ENCODE data around the gene NCAM1.

The NCAM1 gene

DNA sequence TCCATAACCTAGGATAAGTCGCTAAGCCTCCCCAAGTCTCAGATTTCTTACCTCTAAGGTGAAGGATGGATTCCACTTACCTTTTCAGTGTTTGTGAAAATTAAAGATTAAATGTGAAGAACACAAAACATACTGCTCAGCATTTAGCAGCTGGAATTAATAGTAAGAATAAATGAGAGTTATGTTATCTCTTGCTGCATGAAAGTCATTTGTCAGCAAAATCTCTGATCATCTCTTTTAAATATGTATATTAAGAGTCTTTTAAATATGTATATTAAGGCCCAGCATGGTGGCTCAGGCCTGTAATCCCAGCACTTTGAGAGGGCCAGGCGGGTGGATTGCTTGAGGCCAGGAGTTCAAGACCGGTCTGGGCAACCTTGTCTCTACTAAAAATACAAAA lies 280.8 kb downstream of the NCAM1 start:
- no CpG with 5 or more reads among the region's 3 CpGs for WGBS (ENCODE audit: insufficient coverage)
- no peaks in the 10 kb centered on the region for H3K36me3 ChIP-seq (ENCODE audit: control insufficient read depth in 4 of 4, insufficient read depth in 4 of 4, low read length in 3 of 4)
- no peaks in the 10 kb centered on the region for H3K9me3 ChIP-seq (ENCODE audit: control extremely low read depth in 1 of 5, control insufficient read depth in 4 of 5, insufficient read depth in 2 of 5, low read depth in 1 of 5, low read length in 4 of 5)
- no peak overlapping the region for H3K4me3 ChIP-seq (ENCODE audit: control insufficient read depth in 1 of 7, extremely low read depth in 1 of 7, insufficient read depth in 4 of 7, low read depth in 2 of 7, low read length in 6 of 7)
- peaks cover 0 to 9% (median 3%) of the 10 kb centered on the region in 4 experiments for H3K4me1 ChIP-seq (ENCODE audit: control extremely low read depth in 1 of 4, control insufficient read depth in 4 of 4, insufficient read depth in 4 of 4, low read length in 3 of 4)
- no peak for DNase-seq
- H3K27ac ChIP-seq (ENCODE audit: insufficient read depth in 1 of 2, low read depth in 1 of 2, low read length in 2 of 2, poor library complexity in 1 of 2, severe bottlenecking in 2 of 2), result no peak overlapping the region
- peaks cover 2 to 54% (median 21%) of the 10 kb centered on the region in 5 experiments for H3K27me3 ChIP-seq (replicated peaks in 2 of 5; ENCODE audit: control insufficient read depth in 4 of 5, insufficient read depth in 5 of 5, low read length in 4 of 5)
- POLR2A ChIA-PET, result no interaction called here
- CTCF ChIA-PET, result no interaction called here

DNA sequence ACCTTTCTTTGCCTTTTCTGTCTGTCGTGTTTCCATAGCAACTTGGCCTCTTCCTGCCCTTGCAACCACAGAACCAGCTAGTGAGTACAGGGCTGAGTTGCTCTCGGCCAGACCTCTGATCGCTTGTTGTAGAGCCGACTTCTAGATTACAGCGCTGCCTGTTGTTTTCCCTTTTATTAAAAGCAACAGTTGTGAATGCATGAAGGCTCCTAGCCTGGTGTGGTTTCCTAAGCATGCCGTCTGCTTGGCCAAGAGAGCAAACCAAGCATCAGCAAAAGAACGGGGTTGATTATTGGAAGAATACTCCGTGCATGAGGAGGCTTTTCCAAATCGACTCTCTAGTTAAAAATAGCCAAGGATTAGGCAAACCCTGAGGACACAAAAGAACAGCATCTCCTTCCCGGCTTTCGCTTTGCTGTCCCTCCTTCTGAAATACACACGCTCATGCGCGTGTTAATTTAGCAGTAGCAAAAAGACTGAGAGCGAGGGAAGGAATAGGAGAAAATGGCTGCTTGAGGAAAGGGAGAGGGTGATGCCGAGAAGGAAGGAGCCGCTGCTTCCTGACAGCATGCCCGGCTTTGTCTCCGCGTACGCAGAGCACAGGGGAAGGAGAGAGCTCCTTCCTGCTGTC lies 281.7 kb downstream of the NCAM1 start:
- Histone ChIP-seq H3K4me3 (ENCODE audit: control insufficient read depth in 1 of 7, extremely low read depth in 1 of 7, insufficient read depth in 4 of 7, low read depth in 2 of 7, low read length in 6 of 7) (peak overlapping the region in 4 of 7 experiments; percentile 50 to 74 (median 58)), H3K4me1 (ENCODE audit: control extremely low read depth in 1 of 4, control insufficient read depth in 4 of 4, insufficient read depth in 4 of 4, low read length in 3 of 4) (peaks cover 0 to 9% (median 3%) of the 10 kb centered on the region in 4 experiments), H3K27ac (ENCODE audit: insufficient read depth in 1 of 2, low read depth in 1 of 2, low read length in 2 of 2, poor library complexity in 1 of 2, severe bottlenecking in 2 of 2) (no peak overlapping the region), H3K36me3 (ENCODE audit: control insufficient read depth in 4 of 4, insufficient read depth in 4 of 4, low read length in 3 of 4) (no peaks in the 10 kb centered on the region), H3K9me3 (ENCODE audit: control extremely low read depth in 1 of 5, control insufficient read depth in 4 of 5, insufficient read depth in 2 of 5, low read depth in 1 of 5, low read length in 4 of 5) (no peaks in the 10 kb centered on the region), H3K27me3 (replicated peaks in 2 of 5; ENCODE audit: control insufficient read depth in 4 of 5, insufficient read depth in 5 of 5, low read length in 4 of 5) (peaks cover 2 to 61% (median 22%) of the 10 kb centered on the region in 5 experiments)
- peak; percentile 15 to 65 (median 52) for DNase-seq
- CTCF ChIA-PET, result no interaction called here
- 17% methylated on average over 17 of the region's 21 CpGs for WGBS (ENCODE audit: insufficient coverage)
- POLR2A ChIA-PET, result no interaction called here

DNA sequence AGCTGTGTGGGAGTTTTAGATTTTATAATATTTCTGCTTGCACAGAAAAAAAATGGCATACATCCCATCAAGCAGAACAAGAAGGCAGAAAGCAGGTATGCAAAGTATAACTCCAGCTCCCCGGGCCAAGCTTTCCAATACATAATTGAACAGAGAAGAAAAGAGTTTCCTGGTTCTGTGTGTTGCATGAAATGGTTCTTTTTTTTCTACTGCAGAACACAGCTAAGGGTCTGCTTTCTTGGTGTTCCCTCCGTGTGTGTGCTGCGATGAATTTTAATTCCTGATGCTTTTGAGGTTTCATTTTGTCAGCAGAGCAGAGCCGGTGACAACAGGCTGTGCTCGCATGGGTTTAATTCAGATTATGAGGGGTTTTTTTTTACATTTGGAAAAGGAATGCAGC lies 282.5 kb downstream of the NCAM1 start:
- H3K36me3 ChIP-seq (ENCODE audit: control insufficient read depth in 4 of 4, insufficient read depth in 4 of 4, low read length in 3 of 4), result no peaks in the 10 kb centered on the region
- 100% methylated on average over 2 of the region's 5 CpGs for WGBS (ENCODE audit: insufficient coverage)
- ChIA-PET CTCF (no interaction called here), POLR2A (no interaction called here)
- DNase-seq, result no peak
- no peak overlapping the region for H3K27ac ChIP-seq (ENCODE audit: insufficient read depth in 1 of 2, low read depth in 1 of 2, low read length in 2 of 2, poor library complexity in 1 of 2, severe bottlenecking in 2 of 2)
- peaks cover 2 to 55% (median 22%) of the 10 kb centered on the region in 5 experiments for H3K27me3 ChIP-seq (replicated peaks in 2 of 5; ENCODE audit: control insufficient read depth in 4 of 5, insufficient read depth in 5 of 5, low read length in 4 of 5)
- H3K4me3 ChIP-seq (ENCODE audit: control insufficient read depth in 1 of 7, extremely low read depth in 1 of 7, insufficient read depth in 4 of 7, low read depth in 2 of 7, low read length in 6 of 7), result no peak overlapping the region
- no peaks in the 10 kb centered on the region for H3K9me3 ChIP-seq (ENCODE audit: control extremely low read depth in 1 of 5, control insufficient read depth in 4 of 5, insufficient read depth in 2 of 5, low read depth in 1 of 5, low read length in 4 of 5)
- peaks cover 0 to 9% (median 3%) of the 10 kb centered on the region in 4 experiments for H3K4me1 ChIP-seq (ENCODE audit: control extremely low read depth in 1 of 4, control insufficient read depth in 4 of 4, insufficient read depth in 4 of 4, low read length in 3 of 4)

DNA sequence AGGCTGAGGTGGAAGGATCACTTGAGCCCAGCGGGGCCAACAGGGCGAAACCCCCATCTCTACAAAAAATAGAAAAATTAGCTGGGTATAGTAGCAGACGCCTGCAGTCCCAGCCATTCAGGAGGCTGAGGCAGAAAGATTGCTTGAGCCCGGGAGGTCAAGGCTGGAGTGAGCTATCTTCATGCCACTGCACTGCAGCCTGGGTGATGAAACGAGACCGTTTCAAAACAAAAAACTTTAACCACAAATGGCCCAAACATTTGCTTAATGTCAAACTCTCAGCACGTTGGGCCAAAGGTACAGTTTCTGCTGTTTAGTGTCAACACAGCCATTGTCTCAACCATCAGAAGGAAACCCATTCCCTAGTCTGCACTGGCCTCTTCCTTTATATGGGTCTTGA lies 284.0 kb downstream of the NCAM1 start:
- WGBS (ENCODE audit: insufficient coverage), result 89% methylated on average over 7 of the region's 7 CpGs
- no peak for DNase-seq
- Histone ChIP-seq H3K27me3 (replicated peaks in 2 of 5; ENCODE audit: control insufficient read depth in 4 of 5, insufficient read depth in 5 of 5, low read length in 4 of 5) (peaks cover 2 to 56% (median 22%) of the 10 kb centered on the region in 5 experiments), H3K9me3 (ENCODE audit: control extremely low read depth in 1 of 5, control insufficient read depth in 4 of 5, insufficient read depth in 2 of 5, low read depth in 1 of 5, low read length in 4 of 5) (no peaks in the 10 kb centered on the region), H3K27ac (ENCODE audit: insufficient read depth in 1 of 2, low read depth in 1 of 2, low read length in 2 of 2, poor library complexity in 1 of 2, severe bottlenecking in 2 of 2) (no peak overlapping the region), H3K36me3 (ENCODE audit: control insufficient read depth in 4 of 4, insufficient read depth in 4 of 4, low read length in 3 of 4) (no peaks in the 10 kb centered on the region), H3K4me3 (ENCODE audit: control insufficient read depth in 1 of 7, extremely low read depth in 1 of 7, insufficient read depth in 4 of 7, low read depth in 2 of 7, low read length in 6 of 7) (no peak overlapping the region), H3K4me1 (ENCODE audit: control extremely low read depth in 1 of 4, control insufficient read depth in 4 of 4, insufficient read depth in 4 of 4, low read length in 3 of 4) (peaks cover 0 to 9% (median 3%) of the 10 kb centered on the region in 4 experiments)
- POLR2A ChIA-PET, result no interaction called here
- CTCF ChIA-PET, result no interaction called here

DNA sequence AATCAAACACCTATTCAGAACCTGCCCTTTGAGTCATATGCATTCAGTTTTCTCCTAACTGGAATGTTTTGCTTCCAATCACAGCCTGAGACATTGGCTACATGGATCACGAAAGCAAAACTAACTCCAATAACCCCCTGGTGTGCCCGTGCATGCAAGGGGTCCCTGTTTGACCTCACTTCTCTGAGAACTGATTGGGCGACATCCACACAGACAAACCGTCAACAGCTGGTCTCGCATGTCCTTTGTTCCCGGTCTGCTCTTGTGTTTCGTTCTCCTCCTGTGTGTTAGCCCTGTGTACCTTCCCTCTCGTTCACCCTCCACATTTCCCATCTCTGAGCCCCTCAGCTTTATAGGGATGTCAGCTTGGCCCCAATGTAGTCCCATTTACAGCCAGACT lies 286.0 kb downstream of the NCAM1 start:
- WGBS (ENCODE audit: insufficient coverage), result 78% methylated on average over 6 of the region's 8 CpGs
- Histone ChIP-seq H3K4me3 (ENCODE audit: control insufficient read depth in 1 of 7, extremely low read depth in 1 of 7, insufficient read depth in 4 of 7, low read depth in 2 of 7, low read length in 6 of 7) (no peak overlapping the region), H3K27ac (ENCODE audit: insufficient read depth in 1 of 2, low read depth in 1 of 2, low read length in 2 of 2, poor library complexity in 1 of 2, severe bottlenecking in 2 of 2) (no peak overlapping the region), H3K9me3 (ENCODE audit: control extremely low read depth in 1 of 5, control insufficient read depth in 4 of 5, insufficient read depth in 2 of 5, low read depth in 1 of 5, low read length in 4 of 5) (no peaks in the 10 kb centered on the region), H3K27me3 (replicated peaks in 2 of 5; ENCODE audit: control insufficient read depth in 4 of 5, insufficient read depth in 5 of 5, low read length in 4 of 5) (peaks cover 2 to 50% (median 11%) of the 10 kb centered on the region in 5 experiments), H3K36me3 (ENCODE audit: control insufficient read depth in 4 of 4, insufficient read depth in 4 of 4, low read length in 3 of 4) (no peaks in the 10 kb centered on the region), H3K4me1 (ENCODE audit: control extremely low read depth in 1 of 4, control insufficient read depth in 4 of 4, insufficient read depth in 4 of 4, low read length in 3 of 4) (peaks cover 0 to 9% (median 3%) of the 10 kb centered on the region in 4 experiments)
- CTCF ChIA-PET, result interaction anchor here (1.8 kb wide), 1 partner anchor 8 kb away, joined by 4 read pairs; no protein-coding TSS in a partner anchor
- no peak for DNase-seq
- POLR2A ChIA-PET, result no interaction called here

DNA sequence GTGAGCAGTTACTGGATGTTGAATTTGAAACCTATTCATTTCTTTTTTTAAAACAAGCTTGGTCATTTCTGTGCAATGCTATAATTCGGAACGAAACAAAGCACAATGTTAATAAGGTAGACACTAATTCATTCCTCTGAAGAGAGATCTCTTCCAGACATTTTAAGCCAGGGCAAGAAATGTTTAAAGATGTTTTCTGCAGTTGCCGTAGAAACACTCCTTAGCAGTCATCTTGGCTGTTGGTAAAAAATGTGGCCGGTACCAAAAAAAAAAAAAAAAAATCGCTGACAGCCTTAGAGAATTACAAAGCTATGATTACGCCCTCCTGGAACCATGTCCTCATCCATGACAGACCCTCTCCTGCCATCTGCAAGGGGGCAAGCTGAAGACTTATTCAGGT lies 286.7 kb downstream of the NCAM1 start:
- H3K4me1 ChIP-seq (ENCODE audit: control extremely low read depth in 1 of 4, control insufficient read depth in 4 of 4, insufficient read depth in 4 of 4, low read length in 3 of 4), result peaks cover 0 to 4% (median 1%) of the 10 kb centered on the region in 4 experiments
- WGBS (ENCODE audit: insufficient coverage), result 90% methylated on average over 2 of the region's 6 CpGs
- H3K9me3 ChIP-seq (ENCODE audit: control extremely low read depth in 1 of 5, control insufficient read depth in 4 of 5, insufficient read depth in 2 of 5, low read depth in 1 of 5, low read length in 4 of 5), result no peaks in the 10 kb centered on the region
- POLR2A ChIA-PET, result no interaction called here
- no peaks in the 10 kb centered on the region for H3K36me3 ChIP-seq (ENCODE audit: control insufficient read depth in 4 of 4, insufficient read depth in 4 of 4, low read length in 3 of 4)
- no peak for DNase-seq
- H3K4me3 ChIP-seq (ENCODE audit: control insufficient read depth in 1 of 7, extremely low read depth in 1 of 7, insufficient read depth in 4 of 7, low read depth in 2 of 7, low read length in 6 of 7), result no peak overlapping the region
- peaks cover 2 to 46% (median 8%) of the 10 kb centered on the region in 5 experiments for H3K27me3 ChIP-seq (replicated peaks in 2 of 5; ENCODE audit: control insufficient read depth in 4 of 5, insufficient read depth in 5 of 5, low read length in 4 of 5)
- no peak overlapping the region for H3K27ac ChIP-seq (ENCODE audit: insufficient read depth in 1 of 2, low read depth in 1 of 2, low read length in 2 of 2, poor library complexity in 1 of 2, severe bottlenecking in 2 of 2)
- CTCF ChIA-PET, result interaction anchor here (1.8 kb wide), 1 partner anchor 9 kb away, joined by 4 read pairs; no protein-coding TSS in a partner anchor

DNA sequence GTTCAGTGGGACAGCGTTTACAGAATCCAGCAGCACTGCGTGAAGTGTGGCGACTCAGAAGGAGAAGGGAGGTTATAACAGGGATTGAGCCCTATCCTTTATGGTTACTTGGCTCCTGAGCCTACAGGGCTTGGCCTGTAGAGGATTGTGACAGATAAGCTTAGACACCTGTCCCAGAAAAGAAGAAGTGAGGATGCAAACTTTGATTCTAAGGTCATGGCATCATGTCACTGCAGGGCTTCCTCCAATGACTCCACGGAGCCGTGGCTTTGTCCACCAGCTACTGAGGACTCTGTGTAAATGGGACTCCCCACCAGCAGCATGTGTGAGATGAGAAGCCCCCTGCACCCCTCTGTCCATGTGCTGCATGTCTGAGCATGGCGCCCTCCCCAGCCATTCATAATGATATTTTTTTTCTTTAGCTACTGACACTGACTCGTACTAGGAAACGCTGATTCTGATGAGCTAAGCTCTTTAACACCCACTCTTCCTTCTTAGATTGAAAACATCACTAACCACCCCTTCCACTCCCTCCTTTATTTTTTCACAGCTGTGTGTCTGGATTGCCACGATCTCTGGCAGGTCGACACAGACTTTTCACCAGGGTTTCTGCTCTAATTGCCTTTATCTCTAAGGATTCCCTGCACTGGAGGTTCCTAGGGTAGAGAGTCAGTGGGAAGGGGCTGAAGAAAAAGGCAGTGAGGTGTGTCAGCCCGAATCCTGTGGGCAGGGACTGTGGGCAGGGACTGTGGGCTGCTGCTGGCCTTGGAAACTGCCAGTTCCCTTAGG lies 287.7 kb downstream of the NCAM1 start:
- 93% methylated on average over 5 of the region's 11 CpGs for WGBS (ENCODE audit: insufficient coverage)
- Histone ChIP-seq H3K27ac (ENCODE audit: insufficient read depth in 1 of 2, low read depth in 1 of 2, low read length in 2 of 2, poor library complexity in 1 of 2, severe bottlenecking in 2 of 2) (no peak overlapping the region), H3K36me3 (ENCODE audit: control insufficient read depth in 4 of 4, insufficient read depth in 4 of 4, low read length in 3 of 4) (no peaks in the 10 kb centered on the region), H3K9me3 (ENCODE audit: control extremely low read depth in 1 of 5, control insufficient read depth in 4 of 5, insufficient read depth in 2 of 5, low read depth in 1 of 5, low read length in 4 of 5) (no peaks in the 10 kb centered on the region), H3K27me3 (replicated peaks in 2 of 5; ENCODE audit: control insufficient read depth in 4 of 5, insufficient read depth in 5 of 5, low read length in 4 of 5) (peaks cover 2 to 37% (median 6%) of the 10 kb centered on the region in 5 experiments), H3K4me1 (ENCODE audit: control extremely low read depth in 1 of 4, control insufficient read depth in 4 of 4, insufficient read depth in 4 of 4, low read length in 3 of 4) (no peaks in the 10 kb centered on the region), H3K4me3 (ENCODE audit: control insufficient read depth in 1 of 7, extremely low read depth in 1 of 7, insufficient read depth in 4 of 7, low read depth in 2 of 7, low read length in 6 of 7) (no peak overlapping the region)
- ChIA-PET CTCF (interaction anchor here (1.8 kb wide), 1 partner anchor 10 kb away, joined by 4 read pairs; no protein-coding TSS in a partner anchor), POLR2A (no interaction called here)
- DNase-seq, result no peak
